ENCODE measurements around the gene OPA1. TPM values are rescaled to one million over a fixed set of nuclear protein-coding genes. Genes with fewer than 3 reads are reported as not detected.

Gene OPA1
- total RNA-seq, 1 experiment from 2014 or later = 93.8 TPM

GRCh38 chr3:193712938-193713337 lies 119.9 kb downstream of the OPA1 start:
- ATAC-seq = no peak
- CTCF ChIA-PET = no interaction called here

GRCh38 chr3:193714523-193715137 lies 121.6 kb downstream of the OPA1 start:
- Histone ChIP-seq H3K79me2 (ENCODE audit: low read length) (no peaks in the 10 kb centered on the region), H3K27me3 (ENCODE audit: low read length) (no peaks in the 10 kb centered on the region), H3K4me1 (ENCODE audit: insufficient read depth, low read length) (no peaks in the 10 kb centered on the region), H3K27ac (ENCODE audit: low read length) (no peak overlapping the region), H3K9ac (ENCODE audit: low read length) (no peak overlapping the region), H2AFZ (ENCODE audit: low read length) (no peak overlapping the region), H3K4me2 (ENCODE audit: low read length) (no peak overlapping the region), H3K9me2 (replicated peaks; ENCODE audit: low read length) (no peaks in the 10 kb centered on the region), H3K4me3 (ENCODE audit: low read length) (no peak overlapping the region), H3K36me3 (ENCODE audit: low read depth, low read length) (no peaks in the 10 kb centered on the region), H3F3A (ENCODE audit: low read length, unreplicated experiment) (no peaks in the 10 kb centered on the region), H3K9me3 (ENCODE audit: low read length) (peaks cover 15% of the 10 kb centered on the region; the same call in 1 of the 2 replicates), H4K20me1 (ENCODE audit: low read length) (no peaks in the 10 kb centered on the region)
- intact Hi-C loops (cut with micrococcal nuclease) = no loop called here
- no peak for TF ChIP-seq CTCF (conservative IDR thresholded peaks at IDR 0.05; ENCODE audit: low read depth, low read length)
- no peak for TF ChIP-seq EZH2 (IDR thresholded peaks at IDR 0.05; ENCODE audit: low read length, unreplicated experiment)
- no peak for TF ChIP-seq EZH2phosphoT487 (IDR thresholded peaks at IDR 0.05; ENCODE audit: borderline replicate concordance, low read length)
- CTCF ChIA-PET = no interaction called here
- DNase-seq = no peak
- POLR2A ChIA-PET (ENCODE audit: unreplicated experiment) = interaction anchor here (0.6 kb wide), 1 partner anchor 119 kb away, joined by 10 read pairs; no protein-coding TSS in a partner anchor
- BruUV-seq (replicated peaks) = no TSS peak
- no peak for ATAC-seq

More at GRCh38 chr3:193712938-193713337, 119.9 kb downstream of the OPA1 start:
- DNase-seq = no peak
- Histone ChIP-seq H3F3A (ENCODE audit: low read length, unreplicated experiment) (no peaks in the 10 kb centered on the region), H3K36me3 (ENCODE audit: low read depth, low read length) (no peaks in the 10 kb centered on the region), H3K27me3 (ENCODE audit: low read length) (no peaks in the 10 kb centered on the region), H3K27ac (ENCODE audit: low read length) (no peak overlapping the region), H3K9ac (ENCODE audit: low read length) (no peak overlapping the region), H4K20me1 (ENCODE audit: low read length) (no peaks in the 10 kb centered on the region), H3K4me2 (ENCODE audit: low read length) (no peak overlapping the region), H3K9me2 (replicated peaks; ENCODE audit: low read length) (no peaks in the 10 kb centered on the region), H3K4me1 (ENCODE audit: insufficient read depth, low read length) (no peaks in the 10 kb centered on the region), H3K79me2 (ENCODE audit: low read length) (no peaks in the 10 kb centered on the region), H3K4me3 (ENCODE audit: low read length) (no peak overlapping the region), H2AFZ (ENCODE audit: low read length) (no peak overlapping the region), H3K9me3 (ENCODE audit: low read length) (peaks cover 15% of the 10 kb centered on the region; the same call in 1 of the 2 replicates)
- TF ChIP-seq EZH2phosphoT487 (IDR thresholded peaks at IDR 0.05; ENCODE audit: borderline replicate concordance, low read length) (no peak), CTCF (conservative IDR thresholded peaks at IDR 0.05; ENCODE audit: low read depth, low read length) (no peak), EZH2 (IDR thresholded peaks at IDR 0.05; ENCODE audit: low read length, unreplicated experiment) (no peak)
- no TSS peak for BruUV-seq (replicated peaks)
- POLR2A ChIA-PET (ENCODE audit: unreplicated experiment) = no interaction called here
- intact Hi-C loops (cut with micrococcal nuclease) = no loop called here

- H3K27me3 ChIP-seq (ENCODE audit: low read length) = no peaks in the 10 kb centered on the region
- H3K27ac ChIP-seq (ENCODE audit: low read length) = no peak overlapping the region
- peaks cover 15% of the 10 kb centered on the region; the same call in 1 of the 2 replicates for H3K9me3 ChIP-seq (ENCODE audit: low read length)
- H3K9me2 ChIP-seq (replicated peaks; ENCODE audit: low read length) = no peaks in the 10 kb centered on the region
- H3K4me1 ChIP-seq (ENCODE audit: insufficient read depth, low read length) = no peaks in the 10 kb centered on the region
- H2AFZ ChIP-seq (ENCODE audit: low read length) = no peak overlapping the region
- H3K79me2 ChIP-seq (ENCODE audit: low read length) = no peaks in the 10 kb centered on the region
- no peak for DNase-seq
- no peak overlapping the region for H3K4me3 ChIP-seq (ENCODE audit: low read length)
- no peaks in the 10 kb centered on the region for H3F3A ChIP-seq (ENCODE audit: low read length, unreplicated experiment)
- H3K4me2 ChIP-seq (ENCODE audit: low read length) = no peak overlapping the region
- BruUV-seq (replicated peaks) = no TSS peak
- intact Hi-C loops (cut with micrococcal nuclease) = no loop called here
- no peaks in the 10 kb centered on the region for H4K20me1 ChIP-seq (ENCODE audit: low read length)
- CTCF ChIA-PET = no interaction called here
- no peak for ATAC-seq
- no peaks in the 10 kb centered on the region for H3K36me3 ChIP-seq (ENCODE audit: low read depth, low read length)
- POLR2A ChIA-PET (ENCODE audit: unreplicated experiment) = no interaction called here
- H3K9ac ChIP-seq (ENCODE audit: low read length) = no peak overlapping the region
- TF ChIP-seq EZH2phosphoT487 (IDR thresholded peaks at IDR 0.05; ENCODE audit: borderline replicate concordance, low read length) = no peak
- TF ChIP-seq EZH2 (IDR thresholded peaks at IDR 0.05; ENCODE audit: low read length, unreplicated experiment) = no peak
- no peak for TF ChIP-seq CTCF (conservative IDR thresholded peaks at IDR 0.05; ENCODE audit: low read depth, low read length)
These were observed 123.1 kb downstream of the OPA1 start for GRCh38 chr3:193716150-193716549.
